Measurements from ENCODE around the gene GRK5.

- no peak for TF ChIP-seq TAF1 (IDR thresholded peaks at IDR 0.05; ENCODE audit: low read depth, low read length)
- no peak for TF ChIP-seq POLR2A (IDR thresholded peaks at IDR 0.05; ENCODE audit: low read depth, low read length)
- no peak for TF ChIP-seq POLR2AphosphoS5 (IDR thresholded peaks at IDR 0.05; ENCODE audit: low read depth, low read length)
- TF ChIP-seq POU2F2 (IDR thresholded peaks at IDR 0.05; ENCODE audit: low read depth, low read length), result no peak
- TF ChIP-seq SPI1 (IDR thresholded peaks at IDR 0.05; ENCODE audit: low read depth, low read length), result no peak
Observed at GRCh38 chr10:119368581-119368980, 161.2 kb downstream of the GRK5 start.
